Smooth muscle cell (in vitro differentiated cells): ENCODE data around the gene NHLH2. TPM values are rescaled to one million over a fixed set of nuclear protein-coding genes. Genes with fewer than 3 reads are reported as not detected.

Experiments
- DNase-seq: peaks from one replicate; lab custom pipeline; 2025; ENCODE audit not compliant: unreplicated experiment; lab: John Stamatoyannopoulos, UW
- H2AFZ ChIP-seq: fragments of 200-600 bp; sonication (generic); 2 replicates; pipeline ENCODE4 v1.6.0; 2016; ENCODE audit warnings: antibody characterized with exemption, low read depth, mild to moderate bottlenecking
- H3F3A ChIP-seq: fragments of 200-600 bp; sonication (generic); 2 replicates; pipeline ENCODE4 v1.6.0; 2017; ENCODE audit warnings: antibody characterized with exemption, low read depth
- H3K27ac ChIP-seq: fragments of 200-600 bp; sonication (generic); 2 replicates; pipeline ENCODE4 v1.5.1; 2016; ENCODE audit warnings: low read depth, mild to moderate bottlenecking
- H3K27me3 ChIP-seq: fragments of 200-600 bp; sonication (generic); 2 replicates; pipeline ENCODE4 v1.6.1; 2016; ENCODE audit warnings: low read depth, mild to moderate bottlenecking
- H3K36me3 ChIP-seq: fragments of 200-600 bp; sonication (generic); 2 replicates; pipeline ENCODE4 v1.5.1; 2016; ENCODE audit warnings: low read depth
- H3K4me1 ChIP-seq: fragments of 200-600 bp; sonication (generic); 2 replicates; pipeline ENCODE4 v1.5.1; 2016; ENCODE audit warnings: low read depth
- H3K4me2 ChIP-seq: fragments of 200-600 bp; sonication (generic); 2 replicates; pipeline ENCODE4 v1.6.0; 2016; ENCODE audit warnings: mild to moderate bottlenecking
- H3K4me3 ChIP-seq: fragments of 200-600 bp; sonication (generic); 2 replicates; pipeline ENCODE4 v1.5.1; 2016; ENCODE audit warnings: mild to moderate bottlenecking
- H3K79me2 ChIP-seq: fragments of 200-600 bp; sonication (generic); 2 replicates; pipeline ENCODE4 v1.6.0; 2016; ENCODE audit warnings: low read depth, mild to moderate bottlenecking
- H3K9ac ChIP-seq: fragments of 200-600 bp; sonication (generic); 2 replicates; pipeline ENCODE4 v1.6.0; 2016; ENCODE audit warnings: low read depth
- H3K9me3 ChIP-seq: fragments of 200-600 bp; sonication (generic); replicated peaks from 2 replicates; pipeline ENCODE4 v1.5.1; 2016; ENCODE audit warnings: low read depth
- H4K20me1 ChIP-seq: fragments of 200-600 bp; sonication (generic); 2 replicates; pipeline ENCODE4 v1.6.0; 2016; ENCODE audit warnings: low read depth
- WGBS: methylation state at CpG from one replicate; pipeline ENCODE4 v1.1.7; 2016; ENCODE audit warnings: low lambda C conversion rate; 5-methylcytosine and 5-hydroxymethylcytosine counted together
- polyA plus RNA-seq: library from polyadenylated mRNA; unstranded; fragments of >200 nt; fragmentation: Nextera tagmentation; extraction: Ambion mirVana; gene quantifications from 2 replicates; pipeline ENCODE4 v1.2.1, GENCODE V29; 2016
- total RNA-seq: library from RNA; depleted of rRNA; stranded (reverse); fragments of >200 nt; gene quantifications from 2 replicates; pipeline ENCODE4 v1.2.3, GENCODE V29; 2014
- TF ChIP-seq, protein P1 (sequence below): fragments of 200-600 bp; sonication (generic); IDR thresholded peaks from 2 replicates; pipeline ENCODE4 v1.5.1; 2017; ENCODE audit warnings: borderline replicate concordance, mild to moderate bottlenecking, antibody characterized with exemption; ENCODE audit not compliant: insufficient read depth, poor library complexity, severe bottlenecking

Gene NHLH2
- total and polyA plus RNA-seq, 2 experiments from 2014 or later, result 0.30 to 0.54 TPM

DNA sequence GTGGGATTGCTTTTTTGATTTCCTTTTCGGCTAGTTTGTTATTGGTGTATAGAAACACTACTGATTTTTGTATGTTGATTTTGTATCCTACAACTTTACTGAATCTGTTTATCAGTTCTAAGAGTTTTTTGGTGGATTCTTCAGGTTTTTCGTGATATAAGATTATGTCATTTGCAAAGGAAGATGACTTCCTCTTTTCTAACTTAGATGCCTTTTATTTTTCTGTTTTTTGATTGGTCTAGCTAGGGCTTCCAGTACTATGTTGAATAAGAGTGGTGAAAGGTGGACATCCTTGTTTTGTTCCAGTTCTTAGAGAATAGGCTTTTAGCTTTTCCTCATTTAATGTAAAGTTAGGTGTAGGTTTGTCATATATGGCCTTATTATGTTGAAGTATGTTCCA lies 13.1 kb upstream of the NHLH2 start:
- no peaks in the 10 kb centered on the region for H3F3A ChIP-seq
- H3K27ac ChIP-seq, result no peak overlapping the region
- H3K9ac ChIP-seq, result no peak overlapping the region
- H3K79me2 ChIP-seq, result no peaks in the 10 kb centered on the region
- TF ChIP-seq, protein P1, sequence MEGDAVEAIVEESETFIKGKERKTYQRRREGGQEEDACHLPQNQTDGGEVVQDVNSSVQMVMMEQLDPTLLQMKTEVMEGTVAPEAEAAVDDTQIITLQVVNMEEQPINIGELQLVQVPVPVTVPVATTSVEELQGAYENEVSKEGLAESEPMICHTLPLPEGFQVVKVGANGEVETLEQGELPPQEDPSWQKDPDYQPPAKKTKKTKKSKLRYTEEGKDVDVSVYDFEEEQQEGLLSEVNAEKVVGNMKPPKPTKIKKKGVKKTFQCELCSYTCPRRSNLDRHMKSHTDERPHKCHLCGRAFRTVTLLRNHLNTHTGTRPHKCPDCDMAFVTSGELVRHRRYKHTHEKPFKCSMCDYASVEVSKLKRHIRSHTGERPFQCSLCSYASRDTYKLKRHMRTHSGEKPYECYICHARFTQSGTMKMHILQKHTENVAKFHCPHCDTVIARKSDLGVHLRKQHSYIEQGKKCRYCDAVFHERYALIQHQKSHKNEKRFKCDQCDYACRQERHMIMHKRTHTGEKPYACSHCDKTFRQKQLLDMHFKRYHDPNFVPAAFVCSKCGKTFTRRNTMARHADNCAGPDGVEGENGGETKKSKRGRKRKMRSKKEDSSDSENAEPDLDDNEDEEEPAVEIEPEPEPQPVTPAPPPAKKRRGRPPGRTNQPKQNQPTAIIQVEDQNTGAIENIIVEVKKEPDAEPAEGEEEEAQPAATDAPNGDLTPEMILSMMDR, result no peak
- no peak overlapping the region for H3K4me2 ChIP-seq
- no peaks in the 10 kb centered on the region for H3K9me3 ChIP-seq
- H3K4me3 ChIP-seq, result no peak overlapping the region
- no peak for DNase-seq
- WGBS, result 57% methylated on average over 2 of the region's 2 CpGs
- H4K20me1 ChIP-seq, result no peaks in the 10 kb centered on the region
- H2AFZ ChIP-seq, result no peak overlapping the region
- H3K4me1 ChIP-seq, result no peaks in the 10 kb centered on the region
- no peaks in the 10 kb centered on the region for H3K27me3 ChIP-seq
- no peaks in the 10 kb centered on the region for H3K36me3 ChIP-seq

DNA sequence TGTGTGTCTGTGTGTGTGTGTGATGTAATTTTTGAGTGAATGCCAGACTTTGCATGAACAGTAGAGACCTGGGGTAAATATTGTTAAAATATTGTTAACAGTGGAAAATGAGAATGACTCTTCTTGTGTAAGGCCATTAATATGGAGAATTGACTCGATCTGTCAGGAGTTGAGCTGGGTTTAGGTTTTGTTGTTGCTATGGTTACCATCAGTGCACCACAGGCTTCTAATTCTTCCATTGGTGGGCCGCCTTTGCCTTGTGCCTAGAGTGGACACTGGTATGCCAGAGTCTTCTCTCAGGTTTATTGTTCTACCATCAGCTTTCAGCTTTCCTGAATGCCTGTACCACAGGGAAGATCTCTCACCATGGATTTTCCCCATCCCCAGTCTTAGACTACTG lies 10.0 kb upstream of the NHLH2 start:
- Histone ChIP-seq H3K4me3 (no peak overlapping the region), H3K27me3 (peaks cover 14% of the 10 kb centered on the region), H3K4me2 (no peak overlapping the region), H3K79me2 (no peaks in the 10 kb centered on the region), H3K9me3 (no peaks in the 10 kb centered on the region), H2AFZ (no peak overlapping the region), H3K9ac (no peak overlapping the region), H3K4me1 (no peaks in the 10 kb centered on the region), H3K36me3 (no peaks in the 10 kb centered on the region), H4K20me1 (no peaks in the 10 kb centered on the region), H3F3A (no peaks in the 10 kb centered on the region), H3K27ac (no peak overlapping the region)
- WGBS, result 88% methylated on average over 2 of the region's 2 CpGs
- TF ChIP-seq, protein P1, result no peak
- DNase-seq, result no peak

DNA sequence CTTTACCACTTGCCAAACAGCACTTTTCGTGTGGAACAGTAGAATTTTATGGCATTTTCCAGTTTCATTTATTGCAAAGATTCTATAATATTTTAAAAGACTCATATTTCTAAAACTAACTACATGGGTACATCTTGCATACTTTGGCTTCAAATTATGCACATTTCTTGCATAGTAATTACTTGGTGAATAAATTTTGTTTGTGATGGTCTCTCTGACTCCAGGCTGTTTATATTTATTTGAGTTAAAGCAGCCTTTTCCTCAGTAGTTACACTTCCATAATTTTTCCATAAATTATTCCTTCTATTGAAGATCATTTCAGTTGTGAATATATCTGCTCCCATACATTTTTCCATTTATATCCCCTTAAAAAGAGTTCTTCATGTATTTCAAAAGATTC lies 6.9 kb upstream of the NHLH2 start:
- 83% methylated on average over 1 of the region's 1 CpG for WGBS
- Histone ChIP-seq H3K79me2 (no peaks in the 10 kb centered on the region), H3F3A (no peaks in the 10 kb centered on the region), H2AFZ (no peak overlapping the region), H3K4me2 (no peak overlapping the region), H3K36me3 (no peaks in the 10 kb centered on the region), H3K9me3 (no peaks in the 10 kb centered on the region), H3K4me1 (no peaks in the 10 kb centered on the region), H4K20me1 (no peaks in the 10 kb centered on the region), H3K27ac (no peak overlapping the region), H3K4me3 (no peak overlapping the region), H3K27me3 (peaks cover 26% of the 10 kb centered on the region), H3K9ac (no peak overlapping the region)
- no peak for DNase-seq
- TF ChIP-seq, protein P1, result no peak

DNA sequence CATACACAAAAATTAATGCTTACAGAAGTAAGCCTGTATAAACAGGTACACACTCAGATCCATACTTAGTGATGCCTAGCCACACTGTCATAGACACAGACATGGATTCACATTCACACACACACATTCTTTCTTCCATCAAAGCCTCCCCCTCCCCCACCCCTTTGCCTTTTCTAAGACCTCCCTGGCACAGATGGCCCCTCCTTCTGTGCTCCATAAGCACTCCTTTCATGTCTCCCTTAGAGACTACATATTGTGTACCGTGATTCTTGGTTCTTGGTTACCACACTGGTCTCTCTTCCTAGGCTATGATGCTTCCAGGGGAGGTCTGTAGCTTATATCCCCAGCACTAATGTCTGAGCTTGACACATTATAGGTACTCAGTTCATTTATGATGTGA lies 2.0 kb upstream of the NHLH2 start:
- Histone ChIP-seq H3K27ac (no peak overlapping the region), H3F3A (no peaks in the 10 kb centered on the region), H3K4me2 (no peak overlapping the region), H3K9me3 (no peaks in the 10 kb centered on the region), H3K27me3 (peaks cover 71% of the 10 kb centered on the region), H3K4me1 (peaks cover 8% of the 10 kb centered on the region), H4K20me1 (no peaks in the 10 kb centered on the region), H3K79me2 (no peaks in the 10 kb centered on the region), H3K36me3 (no peaks in the 10 kb centered on the region), H3K9ac (no peak overlapping the region), H2AFZ (no peak overlapping the region), H3K4me3 (no peak overlapping the region)
- 81% methylated on average over 1 of the region's 1 CpG for WGBS
- TF ChIP-seq, protein P1, result no peak
- no peak for DNase-seq
